GM10266 (cell line): Measurements from ENCODE around the gene STIM1.

Source experiments
- DNase-seq: peaks from one replicate; pipeline ENCODE4 v3.0.0; 2012; ENCODE audit errors: extremely low spot score
- TF ChIP-seq, protein P1 (sequence below): IDR thresholded peaks from 2 replicates; pipeline ENCODE4 v1.5.1; 2012; ENCODE audit warnings: mild to moderate bottlenecking, low read depth; ENCODE audit not compliant: control insufficient read depth, insufficient read depth; ENCODE audit errors: missing control alignments

The STIM1 gene

GRCh38 chr11:3920148-3920852, 64.8 kb downstream of the STIM1 start:
- DNase-seq, result no peak
- TF ChIP-seq, protein P1, sequence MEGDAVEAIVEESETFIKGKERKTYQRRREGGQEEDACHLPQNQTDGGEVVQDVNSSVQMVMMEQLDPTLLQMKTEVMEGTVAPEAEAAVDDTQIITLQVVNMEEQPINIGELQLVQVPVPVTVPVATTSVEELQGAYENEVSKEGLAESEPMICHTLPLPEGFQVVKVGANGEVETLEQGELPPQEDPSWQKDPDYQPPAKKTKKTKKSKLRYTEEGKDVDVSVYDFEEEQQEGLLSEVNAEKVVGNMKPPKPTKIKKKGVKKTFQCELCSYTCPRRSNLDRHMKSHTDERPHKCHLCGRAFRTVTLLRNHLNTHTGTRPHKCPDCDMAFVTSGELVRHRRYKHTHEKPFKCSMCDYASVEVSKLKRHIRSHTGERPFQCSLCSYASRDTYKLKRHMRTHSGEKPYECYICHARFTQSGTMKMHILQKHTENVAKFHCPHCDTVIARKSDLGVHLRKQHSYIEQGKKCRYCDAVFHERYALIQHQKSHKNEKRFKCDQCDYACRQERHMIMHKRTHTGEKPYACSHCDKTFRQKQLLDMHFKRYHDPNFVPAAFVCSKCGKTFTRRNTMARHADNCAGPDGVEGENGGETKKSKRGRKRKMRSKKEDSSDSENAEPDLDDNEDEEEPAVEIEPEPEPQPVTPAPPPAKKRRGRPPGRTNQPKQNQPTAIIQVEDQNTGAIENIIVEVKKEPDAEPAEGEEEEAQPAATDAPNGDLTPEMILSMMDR, result no peak

DNA sequence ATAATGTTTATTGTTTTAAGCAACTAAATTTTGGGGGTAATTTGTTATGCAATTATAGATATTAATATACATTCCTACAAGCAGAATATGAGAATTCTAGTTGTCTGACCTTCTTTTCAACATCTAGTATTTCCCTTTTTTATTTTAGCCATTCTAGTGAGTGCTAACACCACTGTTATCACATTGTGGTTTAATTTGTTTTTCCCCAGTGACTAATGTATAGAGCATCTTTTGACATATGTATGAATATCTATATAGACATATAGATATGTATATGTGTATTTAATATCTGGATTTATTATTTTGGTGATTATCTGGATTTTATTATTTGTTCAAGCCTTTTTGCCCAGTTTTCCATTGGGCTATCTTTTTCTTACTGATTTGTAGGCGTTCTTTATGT, 66.6 kb downstream of the STIM1 start:
- TF ChIP-seq, protein P1, result no peak
- no peak for DNase-seq

DNA sequence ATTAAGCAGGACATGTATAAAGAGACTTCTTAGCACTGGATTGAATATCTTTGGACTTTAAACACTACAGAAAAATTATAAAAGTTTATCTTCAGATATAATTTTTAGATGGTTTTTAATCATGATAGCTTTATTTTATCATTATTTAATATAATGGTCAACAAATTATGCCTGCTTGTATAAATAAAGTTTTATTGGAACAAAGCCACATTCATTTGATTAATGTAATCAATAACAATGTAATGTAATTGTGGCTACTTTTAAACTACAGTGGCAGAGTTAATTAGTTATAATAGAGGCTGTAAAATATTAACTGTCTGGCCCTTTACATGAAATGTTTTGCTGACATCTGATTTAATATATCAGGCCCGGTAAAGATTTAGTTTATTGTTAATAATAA, 70.0 kb downstream of the STIM1 start:
- TF ChIP-seq, protein P1, result no peak
- DNase-seq, result no peak

DNA sequence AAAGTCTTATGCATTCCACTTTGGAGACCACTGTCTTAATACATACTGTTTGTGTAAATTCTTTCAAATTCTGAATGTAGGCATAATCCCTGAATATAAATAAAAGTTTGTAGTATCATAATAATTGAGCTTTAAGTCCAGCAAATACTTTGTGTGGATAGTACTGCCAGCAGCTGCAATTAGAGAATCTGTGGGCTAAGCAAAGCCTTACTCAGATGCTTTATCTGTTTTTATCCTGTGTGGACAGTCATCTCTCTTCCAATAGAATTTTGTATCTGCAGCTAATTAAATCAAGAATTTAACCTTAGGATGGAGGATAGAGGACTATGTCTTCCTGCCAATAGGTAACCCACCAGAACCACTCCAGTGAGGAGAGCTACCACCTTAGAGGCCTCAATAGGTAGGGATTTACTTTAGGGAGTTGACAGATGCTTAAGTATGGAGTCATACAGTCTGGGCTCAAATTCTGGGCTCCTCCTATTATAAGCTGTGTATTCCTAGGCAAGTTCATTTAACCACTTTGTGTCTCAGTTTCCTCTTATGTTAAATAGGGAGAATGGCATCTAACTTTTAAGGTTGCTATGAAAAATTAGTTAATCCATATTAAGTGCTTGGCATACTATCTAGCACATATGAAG, 71.1 kb downstream of the STIM1 start:
- TF ChIP-seq, protein P1, result no peak
- DNase-seq, result no peak

- TF ChIP-seq, protein P1, result no peak
- DNase-seq, result no peak
Observed at GRCh38 chr11:3927129-3927796, 71.8 kb downstream of the STIM1 start.

GRCh38 chr11:3929232-3929631, 73.8 kb downstream of the STIM1 start:
- TF ChIP-seq, protein P1, result no peak
- DNase-seq, result no peak

DNA sequence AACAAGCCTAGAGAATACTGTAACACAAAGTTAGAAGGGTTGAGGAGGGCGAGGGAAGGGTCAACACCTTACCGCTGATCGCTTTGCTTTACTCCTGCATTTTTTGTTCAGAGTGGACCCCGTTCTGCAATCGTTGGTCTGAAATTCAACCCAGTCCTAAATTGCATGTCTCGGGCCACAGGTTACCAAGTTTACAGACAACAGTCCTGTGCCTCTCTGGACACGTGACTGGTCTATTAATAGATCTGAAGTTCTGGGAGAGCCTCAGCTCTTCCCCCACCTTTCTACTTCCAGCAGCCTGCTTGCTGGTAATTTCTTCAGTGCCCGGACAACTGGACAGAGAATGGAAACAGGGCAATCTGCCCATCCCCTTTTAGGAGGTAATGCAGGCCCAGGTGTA, 74.2 kb downstream of the STIM1 start:
- TF ChIP-seq, protein P1, result no peak

More for the DNA sequence above, 74.2 kb downstream of the STIM1 start:
- no peak for DNase-seq
